DOHH2 (cell line): ENCODE data around the gene LAMB2.
A peak's percentile ranks its signal among the peaks of the same experiment; 100 is the strongest.

ENCODE experiments used
- H3F3A ChIP-seq: fragments of 200-600 bp; sonication (generic), shearing (Covaris generic); 2 replicates; pipeline ENCODE4 v1.6.0; 2016; ENCODE audit warnings: antibody characterized with exemption, mild to moderate bottlenecking; ENCODE audit not compliant: control insufficient read depth, insufficient read depth
- H3K27ac ChIP-seq: fragments of 200-600 bp; sonication (generic); 2 replicates; pipeline ENCODE4 v1.5.1; 2014; ENCODE audit warnings: low read depth, mild to moderate bottlenecking, low read length, moderate library complexity
- H3K27me3 ChIP-seq: fragments of 200-600 bp; sonication (generic); 2 replicates; pipeline ENCODE4 v1.6.1; 2014; ENCODE audit warnings: mild to moderate bottlenecking, low read length, mixed read lengths; ENCODE audit not compliant: control insufficient read depth
- H3K36me3 ChIP-seq: fragments of 200-600 bp; sonication (generic); 2 replicates; pipeline ENCODE4 v1.6.1; 2014; ENCODE audit warnings: mild to moderate bottlenecking, low read length, moderate library complexity, mixed read lengths; ENCODE audit not compliant: control insufficient read depth
- H3K4me1 ChIP-seq: fragments of 200-600 bp; sonication (generic); 2 replicates; pipeline ENCODE4 v1.6.1; 2014; ENCODE audit warnings: mild to moderate bottlenecking, low read length, mixed read lengths; ENCODE audit not compliant: control insufficient read depth
- H3K4me2 ChIP-seq: fragments of 200-600 bp; sonication (generic); 2 replicates; pipeline ENCODE4 v1.6.0; 2014; ENCODE audit warnings: mild to moderate bottlenecking, low read length, moderate library complexity
- H3K4me3 ChIP-seq: fragments of 200-600 bp; sonication (generic); 2 replicates; pipeline ENCODE4 v1.5.1; 2014; ENCODE audit warnings: mild to moderate bottlenecking, low read length, mixed read lengths
- H3K79me2 ChIP-seq: fragments of 200-600 bp; sonication (generic); 2 replicates; pipeline ENCODE4 v1.6.1; 2014; ENCODE audit warnings: mild to moderate bottlenecking, low read length, mixed read lengths; ENCODE audit not compliant: control insufficient read depth
- H3K9me2 ChIP-seq: fragments of 200-600 bp; sonication (generic); replicated peaks from 2 replicates; pipeline ENCODE4 v1.6.1; 2014; ENCODE audit warnings: mild to moderate bottlenecking, low read length, mixed read lengths; ENCODE audit not compliant: control insufficient read depth
- H3K9me3 ChIP-seq: fragments of 200-600 bp; sonication (generic); 2 replicates; pipeline ENCODE4 v1.6.1; 2014; ENCODE audit warnings: antibody characterized with exemption, low read length, mixed read lengths; ENCODE audit not compliant: control insufficient read depth, insufficient read depth
- H4K20me1 ChIP-seq: fragments of 200-600 bp; sonication (generic); 2 replicates; pipeline ENCODE4 v1.6.0; 2014; ENCODE audit warnings: low read depth, mild to moderate bottlenecking, antibody characterized with exemption, low read length, moderate library complexity; ENCODE audit not compliant: control insufficient read depth, insufficient read depth
- CTCF ChIP-seq: fragments of 200-600 bp; sonication (generic); IDR thresholded peaks from one replicate; pipeline ENCODE4 v1.5.1; 2014; ENCODE audit warnings: antibody characterized with exemption, mild to moderate bottlenecking, low read depth, low read length; ENCODE audit not compliant: poor library complexity, severe bottlenecking
- EZH2phosphoT487 ChIP-seq: fragments of 200-600 bp; sonication (generic); IDR thresholded peaks from 2 replicates; pipeline ENCODE4 v1.6.1; 2017; ENCODE audit warnings: borderline replicate concordance, mild to moderate bottlenecking, antibody characterized with exemption, low read length, moderate library complexity, mixed read lengths

Gene LAMB2

GRCh38 chr3:49171775-49172500, 39.1 kb upstream of the LAMB2 start:
- H4K20me1 ChIP-seq: no peaks in the 10 kb centered on the region
- no peaks in the 10 kb centered on the region for H3K27me3 ChIP-seq
- H3F3A ChIP-seq: no peaks in the 10 kb centered on the region
- no peaks in the 10 kb centered on the region for H3K79me2 ChIP-seq
- H3K9me2 ChIP-seq: no peaks in the 10 kb centered on the region; the same call in 1 of the 2 replicates
- TF ChIP-seq CTCF (no peak), EZH2phosphoT487 (no peak)
- H3K4me3 ChIP-seq: peak overlapping the region; percentile 75
- H3K27ac ChIP-seq: no peak overlapping the region
- H3K4me2 ChIP-seq: peak overlapping the region; percentile 89
- no peaks in the 10 kb centered on the region for H3K36me3 ChIP-seq
- H3K9me3 ChIP-seq: peaks cover 2% of the 10 kb centered on the region; the same call in 1 of the 2 replicates
- H3K4me1 ChIP-seq: peaks cover 6% of the 10 kb centered on the region

- peaks cover 5% of the 10 kb centered on the region for H3K79me2 ChIP-seq
- H3K36me3 ChIP-seq: no peaks in the 10 kb centered on the region
- H3K9me3 ChIP-seq: peaks cover 7% of the 10 kb centered on the region; the same call in 1 of the 2 replicates
- no peak within 1 kb of the TSS for H3K27ac ChIP-seq
- H3K4me3 ChIP-seq: peak within 1 kb of the TSS; percentile 75
- no peaks in the 10 kb centered on the region; the same call in 1 of the 2 replicates for H3K9me2 ChIP-seq
- H3K4me1 ChIP-seq: peaks cover 13% of the 10 kb centered on the region
- TF ChIP-seq EZH2phosphoT487: no peak
- peak; percentile 97 for TF ChIP-seq CTCF
- no peaks in the 10 kb centered on the region for H4K20me1 ChIP-seq
- H3F3A ChIP-seq: no peaks in the 10 kb centered on the region
- H3K27me3 ChIP-seq: no peaks in the 10 kb centered on the region
- peak within 1 kb of the TSS; percentile 89 for H3K4me2 ChIP-seq
These were observed 38.4 kb upstream of the LAMB2 start, which contains the start of gene KLHDC8B for GRCh38 chr3:49171119-49171774. Gene KLHDC8B (plus strand): TSS chr3:49171598. CDS start chr3:49172770, 1,172 bp downstream.

GRCh38 chr3:49170744-49171118, 37.9 kb upstream of the LAMB2 start:
- Histone ChIP-seq H3K4me3 (peak overlapping the region; percentile 75), H3K4me2 (peak overlapping the region; percentile 89), H3K9me2 (no peaks in the 10 kb centered on the region; the same call in 1 of the 2 replicates), H4K20me1 (no peaks in the 10 kb centered on the region), H3F3A (no peaks in the 10 kb centered on the region), H3K9me3 (peaks cover 7% of the 10 kb centered on the region; the same call in 1 of the 2 replicates), H3K27me3 (no peaks in the 10 kb centered on the region), H3K79me2 (peaks cover 9% of the 10 kb centered on the region), H3K36me3 (no peaks in the 10 kb centered on the region; the same call in 1 of the 2 replicates), H3K4me1 (peaks cover 14% of the 10 kb centered on the region), H3K27ac (no peak overlapping the region)
- TF ChIP-seq CTCF (no peak), EZH2phosphoT487 (no peak)
